Breast epithelium (tissue), 3 donors: ENCODE measurements around the gene CDH13.

Experiments used
- CTCF ChIP-seq, 3 donors: fragments of 450-650 bp; IDR thresholded peaks; one replicate each; pipeline ENCODE4 v1.5.1; 2016 to 2017; ENCODE audit warnings: antibody characterized with exemption in 3 of 3, mild to moderate bottlenecking in 3 of 3, moderate library complexity in 3 of 3
- POLR2A ChIP-seq: fragments of 450-650 bp; IDR thresholded peaks from one replicate; pipeline ENCODE4 v1.6.1; 2016; ENCODE audit warnings: antibody characterized with exemption, mild to moderate bottlenecking, moderate library complexity
- POLR2AphosphoS5 ChIP-seq, 3 donors: sonication (generic); formaldehyde crosslinking; IDR thresholded peaks; one replicate each; pipeline ENCODE4 v1.6.1; 2017; ENCODE audit warnings: antibody characterized with exemption in 3 of 3

GRCh38 chr16:83807327-83807709 lies 1180.5 kb downstream of the CDH13 start:
- TF ChIP-seq POLR2AphosphoS5 (IDR thresholded peaks at IDR 0.05): no peak
- TF ChIP-seq POLR2A: no peak
- TF ChIP-seq CTCF (IDR thresholded peaks at IDR 0.05): no peak
